Right renal cortex interstitium (tissue), 3 donors: ENCODE data around the gene FAM13A. TPM values are rescaled to one million over a fixed set of nuclear protein-coding genes. Genes with fewer than 3 reads are reported as not detected.

ENCODE experiments used
- DNase-seq, 3 donors: peaks; one replicate each; pipeline ENCODE4 v3.0.0-alpha.2; 2013; ENCODE audit warnings: low read depth in 3 of 3, low spot score in 2 of 3
- polyA plus RNA-seq, 3 donors: library from polyadenylated mRNA; unstranded; fragments of 120-200 nt; gene quantifications; one replicate each; pipeline ENCODE4 v1.2.1, GENCODE V29; 2013; ENCODE audit not compliant: insufficient read length in 3 of 3

Gene FAM13A
- polyA plus RNA-seq, 3 donors, result 30.6 to 31.9 (median 31.6) TPM

DNA sequence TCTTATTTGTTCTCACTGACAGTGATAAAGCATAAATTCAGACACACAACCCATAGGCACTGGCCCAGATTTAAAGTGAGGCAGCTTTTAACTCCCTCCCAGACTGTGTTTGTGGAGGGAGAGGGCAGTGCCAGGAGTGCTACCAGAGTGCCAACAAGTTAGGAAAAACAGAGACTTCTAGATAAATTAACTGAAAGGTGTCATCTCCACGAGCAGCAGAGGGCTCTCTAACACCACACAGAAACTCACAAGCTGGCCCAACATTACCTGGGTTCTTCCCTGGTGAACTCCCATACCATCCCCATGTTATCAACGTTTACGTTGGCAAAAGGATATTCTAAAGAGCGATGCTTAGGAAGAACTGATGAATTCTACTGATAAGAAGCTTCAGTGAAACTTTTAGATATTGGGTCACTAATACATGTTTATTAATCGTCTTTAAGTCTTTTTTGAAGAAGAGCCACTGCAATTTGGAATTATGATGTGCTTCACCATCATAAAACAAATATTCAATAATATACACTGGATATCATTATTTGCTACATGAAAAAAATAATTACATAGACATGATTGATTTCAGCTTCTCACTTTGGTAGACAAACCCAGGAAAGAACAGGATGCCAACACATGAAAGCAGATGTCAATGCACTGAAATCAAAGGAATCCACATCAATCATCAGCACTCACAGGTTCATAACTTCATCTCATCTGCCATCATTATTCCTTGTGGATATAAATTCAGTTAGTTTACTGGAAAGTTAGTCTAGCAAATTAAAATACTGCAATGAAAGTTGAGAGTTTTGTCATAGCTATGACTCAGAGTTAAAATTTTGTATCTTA is 238.1 kb downstream of the FAM13A start:
- DNase-seq, result no peak

DNA sequence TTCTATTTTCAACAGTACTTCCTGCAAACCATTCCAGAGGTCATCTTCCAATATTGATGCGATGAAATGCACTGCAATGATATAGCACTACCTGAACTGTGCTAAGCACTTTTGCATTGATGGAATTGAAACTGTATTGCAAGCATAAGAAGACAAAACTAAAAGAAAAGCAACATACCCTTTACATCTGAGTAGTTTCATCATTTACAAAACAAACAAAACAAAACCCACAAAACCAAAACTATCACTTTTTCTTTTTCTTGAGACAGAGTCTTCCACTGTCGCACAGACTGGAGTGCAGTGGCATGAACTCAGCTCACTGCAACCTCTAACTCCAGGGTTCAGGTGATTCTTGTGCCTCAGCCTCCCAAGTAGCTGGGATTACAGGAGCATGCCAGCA is 239.2 kb downstream of the FAM13A start:
- no peak for DNase-seq

DNA sequence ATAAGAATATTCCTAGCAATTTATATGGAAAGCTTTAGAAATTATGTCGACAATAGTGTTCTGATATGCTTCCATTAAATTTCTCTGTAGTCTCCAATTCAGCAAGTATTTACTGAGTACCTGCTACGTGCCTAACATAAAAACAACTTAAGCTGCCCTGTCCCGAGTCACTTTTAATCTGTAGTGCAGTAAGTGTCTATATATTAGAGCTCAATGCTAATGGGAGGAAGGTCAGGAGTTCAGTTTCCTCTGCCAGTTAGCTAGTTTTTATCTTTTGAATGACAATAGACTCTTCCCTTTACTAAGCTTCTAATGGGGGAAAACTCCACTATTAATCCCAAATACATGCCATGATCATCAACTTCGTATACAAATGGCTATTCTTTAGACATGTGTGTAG is 240.6 kb downstream of the FAM13A start:
- no peak for DNase-seq

DNA sequence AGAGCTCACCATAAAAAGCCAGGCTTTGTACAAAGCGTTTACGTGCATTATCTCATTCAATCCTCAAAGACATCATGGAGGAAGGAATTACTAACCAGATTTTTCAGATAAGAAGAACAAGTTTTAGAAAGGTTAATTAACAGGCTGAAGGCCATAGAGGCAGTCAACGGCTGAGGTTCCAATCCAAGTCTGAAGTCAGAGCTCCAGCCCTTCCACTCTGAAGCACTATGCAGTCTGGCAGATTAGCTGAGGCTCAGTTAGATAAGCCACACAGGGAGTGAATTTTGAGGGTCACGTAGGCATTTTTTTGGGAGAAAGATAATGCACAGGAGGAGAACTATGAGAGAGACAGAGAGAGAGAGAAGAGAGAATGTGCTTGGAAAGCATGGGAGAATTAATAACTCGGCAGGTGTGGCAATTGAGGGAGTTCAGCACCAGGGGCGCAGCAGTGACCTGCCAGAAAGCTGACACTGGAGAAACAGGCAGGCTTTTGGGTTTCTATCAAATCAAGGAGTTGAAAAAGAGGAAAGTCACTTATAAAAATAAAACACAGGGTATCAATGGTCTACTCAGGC is 242.9 kb downstream of the FAM13A start:
- no peak for DNase-seq

DNA sequence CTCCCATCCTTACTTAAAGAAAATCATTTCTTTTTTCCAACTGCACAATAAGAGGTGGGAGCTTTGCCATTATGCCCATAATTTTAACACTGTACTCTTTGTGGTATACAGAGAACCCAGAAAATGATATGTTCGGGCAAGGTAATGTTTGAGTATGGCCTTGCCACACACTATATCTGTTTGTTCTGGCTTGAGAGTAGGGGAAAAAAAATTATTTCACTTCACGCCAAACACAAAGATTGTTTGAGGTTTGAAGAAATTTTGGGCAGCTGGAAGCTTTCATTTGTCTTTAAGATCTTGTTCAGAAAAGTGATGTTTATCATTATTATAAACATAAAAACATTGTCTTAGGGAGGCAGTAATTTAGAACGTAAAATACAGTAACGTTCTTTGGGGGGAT is 244.0 kb downstream of the FAM13A start:
- no peak for DNase-seq

DNA sequence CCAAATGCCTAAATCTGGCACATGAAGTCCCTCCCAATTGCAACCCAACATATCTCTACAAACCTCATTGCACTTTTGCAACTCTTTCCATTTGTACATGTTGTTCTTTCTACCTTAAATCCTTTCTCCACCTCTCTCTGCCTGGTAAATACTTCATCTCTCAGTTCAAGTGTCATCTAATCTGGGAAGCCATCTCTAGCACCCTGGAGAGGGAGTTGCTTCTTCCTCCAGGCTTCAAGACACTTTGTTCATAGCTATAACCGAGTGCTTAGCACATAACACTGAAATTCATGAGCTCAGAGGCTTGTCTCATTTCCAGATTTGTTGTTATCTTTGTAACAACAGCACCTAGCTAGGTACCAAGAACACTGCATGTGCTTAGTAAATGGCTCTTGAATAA is 244.6 kb downstream of the FAM13A start:
- no peak for DNase-seq

DNA sequence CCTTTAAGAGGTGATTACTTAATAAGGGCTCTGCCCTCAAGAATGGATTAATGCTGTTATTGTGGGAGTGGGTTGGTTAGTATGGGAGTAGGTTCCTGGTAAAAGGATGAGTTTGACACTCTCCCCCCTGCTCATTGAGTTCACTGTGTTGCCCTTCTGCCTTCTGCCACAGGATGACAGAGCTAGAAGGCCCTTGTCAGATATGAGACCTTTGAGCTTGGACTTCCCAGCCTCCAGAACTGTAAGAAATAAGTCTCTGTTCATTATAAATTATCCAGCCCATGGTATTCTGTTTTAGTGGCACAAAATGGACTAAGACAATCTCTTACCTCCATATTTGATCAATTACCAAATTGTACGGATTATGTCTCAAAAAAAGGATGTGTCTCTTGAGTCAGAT is 245.1 kb downstream of the FAM13A start:
- DNase-seq, result no peak

DNA sequence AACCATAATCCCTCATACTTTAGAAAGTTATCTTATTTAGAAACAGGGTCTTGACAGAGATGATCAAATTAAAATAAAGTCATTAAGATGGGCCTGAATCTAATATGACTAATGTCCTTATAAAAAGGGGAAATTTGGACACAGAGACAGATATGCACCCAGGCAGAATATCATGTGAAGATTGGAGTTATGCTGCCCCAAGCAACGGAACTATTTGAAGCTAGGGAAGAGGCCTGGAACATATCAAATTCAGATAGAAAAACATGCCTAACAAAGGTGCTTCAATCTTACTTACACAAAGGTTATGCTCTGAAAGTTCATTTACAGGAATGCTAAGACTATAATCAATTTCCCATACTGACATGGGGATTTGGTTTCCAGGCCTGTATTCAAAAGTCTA is 246.7 kb downstream of the FAM13A start:
- DNase-seq, result no peak

DNA sequence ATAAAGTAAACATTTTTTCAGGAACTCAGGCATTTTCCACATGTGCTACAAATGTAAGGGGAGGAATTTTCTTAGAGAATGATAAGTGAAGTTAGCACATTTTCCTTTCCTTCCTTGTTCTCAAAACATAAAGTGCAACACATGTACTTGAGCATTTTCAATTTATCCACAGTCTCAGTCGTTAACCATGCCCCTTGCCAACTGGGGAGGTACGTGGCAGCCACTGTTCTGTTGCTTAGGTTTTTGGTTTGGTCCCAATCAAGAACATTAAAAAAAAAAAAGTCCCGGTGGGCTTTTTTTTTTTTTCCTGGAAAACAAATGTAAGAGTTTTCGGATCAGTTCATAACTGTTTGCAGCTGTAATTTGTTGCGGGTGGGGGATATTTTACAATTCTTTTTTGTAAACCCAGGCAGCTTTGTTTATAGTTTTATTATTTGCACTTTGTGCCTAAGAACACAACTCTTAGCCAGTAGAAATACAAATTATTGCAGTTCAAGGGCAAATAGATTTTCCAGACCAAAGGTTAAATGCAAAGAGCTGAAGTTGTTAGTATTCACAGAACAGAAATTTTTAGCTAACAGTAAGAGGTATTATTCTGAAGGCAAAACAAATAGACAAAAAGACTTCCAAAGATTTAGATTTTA is 247.3 kb downstream of the FAM13A start:
- DNase-seq, result no peak

DNA sequence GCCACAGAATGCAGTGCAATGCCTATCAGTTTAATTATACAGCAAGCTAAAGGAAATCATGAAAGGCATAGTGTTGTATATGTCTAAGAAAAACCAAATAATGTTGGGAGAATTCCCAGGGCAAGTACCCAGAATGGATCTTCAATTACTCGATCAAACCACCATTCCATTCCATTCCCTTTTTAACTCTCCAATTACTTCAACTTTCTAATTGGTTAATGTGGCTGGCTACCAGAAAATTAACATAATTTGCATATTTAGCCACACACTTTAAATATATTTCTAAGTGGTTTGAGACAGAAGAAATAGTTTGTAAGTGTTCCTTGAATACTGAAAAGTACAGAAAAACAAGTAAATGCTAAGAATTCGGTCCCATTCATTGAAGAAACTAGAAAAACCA is 247.9 kb downstream of the FAM13A start:
- no peak for DNase-seq

DNA sequence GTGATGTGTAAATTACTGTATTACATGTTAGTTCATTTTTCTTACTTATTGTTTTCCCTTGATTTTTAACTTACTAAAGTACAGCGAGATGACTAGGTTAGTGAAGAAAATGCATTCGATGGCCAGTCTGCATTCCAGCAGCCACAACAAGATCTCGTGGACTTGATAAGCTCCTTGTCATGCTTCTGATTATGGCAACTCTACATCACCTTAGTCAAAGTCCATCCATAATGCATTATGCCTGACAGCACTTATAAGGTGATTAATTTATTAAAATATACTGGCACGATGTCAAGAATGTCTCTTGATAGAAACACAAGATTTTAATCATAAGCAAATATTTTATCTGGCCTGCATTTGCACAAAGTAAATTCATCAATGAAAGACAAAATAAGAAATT is 249.5 kb downstream of the FAM13A start:
- DNase-seq, result no peak

DNA sequence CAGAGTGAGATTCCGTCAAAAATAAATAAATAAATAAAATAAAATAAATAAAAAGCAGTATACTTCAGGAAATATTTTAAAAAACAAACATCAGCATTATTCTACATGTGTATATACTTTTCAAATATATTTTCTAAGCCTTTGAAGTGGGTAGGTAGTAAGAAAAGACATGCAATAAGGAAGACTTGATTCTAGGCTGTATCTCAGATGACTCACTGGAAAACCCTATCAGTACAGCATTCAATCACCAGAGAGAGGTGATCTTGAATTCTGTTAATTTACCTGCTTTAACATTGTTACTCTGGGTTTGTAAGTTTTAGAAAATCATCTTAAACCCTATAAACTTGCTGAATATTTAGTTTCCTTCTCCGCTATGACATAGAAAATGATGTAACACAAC is 252.8 kb downstream of the FAM13A start:
- no peak for DNase-seq

DNA sequence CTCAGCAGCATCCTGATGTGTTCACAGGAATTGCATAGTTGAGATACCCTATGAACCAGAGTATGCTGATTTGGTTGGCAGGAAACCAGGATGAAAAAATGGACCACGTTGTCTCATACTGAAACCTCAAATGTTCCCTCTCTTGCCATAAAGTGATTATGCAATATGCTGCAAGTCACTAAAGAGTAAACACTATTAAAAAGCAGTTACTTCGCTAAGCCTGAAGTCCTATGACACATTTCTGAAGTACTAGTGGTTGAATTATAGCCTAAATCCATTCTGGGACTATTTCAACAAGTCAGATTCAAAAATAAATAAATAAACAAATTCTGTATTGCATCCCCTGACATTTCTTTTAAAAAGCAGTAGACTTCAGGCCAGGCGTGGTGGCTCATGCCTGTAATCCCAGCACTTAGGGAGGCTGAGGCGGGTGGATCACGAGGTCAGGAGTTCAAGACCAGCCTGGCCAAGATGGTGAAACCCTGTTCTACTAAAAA is 253.3 kb downstream of the FAM13A start:
- DNase-seq, result no peak

DNA sequence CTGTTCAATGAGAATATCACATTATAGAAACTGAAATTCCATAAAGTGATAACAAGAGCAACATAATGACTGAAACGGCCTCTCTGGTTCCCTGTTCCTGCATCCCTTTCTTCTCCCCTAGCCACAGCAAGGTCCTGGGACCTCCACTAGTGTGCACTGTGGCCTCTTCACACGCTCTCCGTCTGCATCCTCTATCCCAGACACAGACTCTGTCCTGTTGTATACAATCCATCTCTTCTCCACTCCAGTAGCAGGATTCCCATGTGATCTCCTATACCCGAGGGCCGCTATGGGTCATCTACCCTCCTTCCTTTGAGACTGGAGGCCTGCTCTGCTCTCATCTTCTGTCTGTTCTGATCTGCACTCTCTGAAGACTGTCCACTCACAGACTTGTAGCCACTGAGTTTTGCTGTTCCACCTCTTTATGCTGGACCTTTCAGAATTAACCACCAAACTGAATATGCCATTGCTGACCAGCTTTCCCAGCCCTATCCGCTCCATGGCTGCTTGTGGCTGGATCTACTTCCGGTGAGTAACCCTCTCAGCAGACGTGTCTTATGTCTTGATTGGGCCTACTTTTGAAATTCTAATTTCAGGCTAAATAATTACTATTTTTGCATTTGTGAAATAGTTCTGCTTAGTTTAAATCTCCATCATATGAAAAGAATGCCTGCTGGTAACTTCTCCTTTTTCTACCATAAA is 254.2 kb downstream of the FAM13A start:
- DNase-seq, result no peak

DNA sequence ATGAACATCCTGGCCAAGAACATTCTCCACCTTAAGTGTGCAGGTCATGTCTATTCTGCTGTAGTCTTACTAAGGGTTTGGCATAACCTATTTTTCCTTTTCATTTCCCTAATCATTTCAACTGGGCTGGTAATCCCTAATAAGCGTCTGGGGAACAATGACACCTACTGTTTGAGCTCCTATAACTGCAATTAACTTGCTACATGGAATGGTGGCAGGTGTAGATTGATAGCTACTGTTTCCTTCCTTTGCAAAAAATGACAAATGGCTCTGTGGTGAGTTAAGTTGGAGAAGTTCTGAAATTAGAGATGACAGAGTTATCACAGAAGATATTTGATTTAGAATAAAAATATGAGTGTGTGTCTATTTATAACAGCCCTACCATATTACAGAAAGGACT is 254.8 kb downstream of the FAM13A start:
- no peak for DNase-seq

DNA sequence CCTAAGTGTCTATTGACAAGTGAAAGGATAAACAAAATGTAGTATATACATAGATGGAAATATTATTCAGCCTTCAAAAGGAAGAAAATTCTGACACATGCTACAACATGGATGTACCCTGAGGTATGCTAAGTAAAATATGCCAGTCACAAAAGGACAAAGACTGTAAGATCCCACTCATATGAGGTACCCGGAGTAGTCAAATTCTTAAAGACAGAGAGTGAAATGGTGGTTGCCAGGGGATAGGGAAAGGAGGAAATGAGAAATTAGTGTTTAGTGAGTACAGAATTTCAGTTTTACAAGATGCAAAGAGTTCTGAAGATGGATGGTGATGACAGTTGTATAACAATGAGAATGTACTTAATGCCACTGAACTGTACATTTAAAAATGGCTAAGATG is 257.1 kb downstream of the FAM13A start:
- no peak for DNase-seq

DNA sequence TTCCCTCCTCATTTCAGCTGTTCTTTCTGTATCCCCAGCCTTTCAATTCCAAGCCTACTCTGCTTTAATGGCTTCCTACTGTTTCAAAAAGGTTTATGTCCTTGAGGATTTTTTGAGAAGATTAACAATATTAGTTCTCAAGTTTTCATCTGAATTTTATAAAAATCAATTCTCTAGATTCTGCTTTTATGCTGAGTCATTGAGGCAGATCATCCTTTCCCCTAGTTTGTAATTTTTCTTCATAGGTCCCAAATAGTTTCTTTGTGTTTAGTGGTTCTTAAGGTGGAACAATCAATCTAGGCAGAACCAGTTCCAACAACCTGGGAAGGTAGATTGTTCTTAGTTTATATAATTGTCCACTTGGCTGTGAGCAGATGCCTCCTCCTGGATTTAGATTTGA is 259.3 kb downstream of the FAM13A start:
- no peak for DNase-seq

DNA sequence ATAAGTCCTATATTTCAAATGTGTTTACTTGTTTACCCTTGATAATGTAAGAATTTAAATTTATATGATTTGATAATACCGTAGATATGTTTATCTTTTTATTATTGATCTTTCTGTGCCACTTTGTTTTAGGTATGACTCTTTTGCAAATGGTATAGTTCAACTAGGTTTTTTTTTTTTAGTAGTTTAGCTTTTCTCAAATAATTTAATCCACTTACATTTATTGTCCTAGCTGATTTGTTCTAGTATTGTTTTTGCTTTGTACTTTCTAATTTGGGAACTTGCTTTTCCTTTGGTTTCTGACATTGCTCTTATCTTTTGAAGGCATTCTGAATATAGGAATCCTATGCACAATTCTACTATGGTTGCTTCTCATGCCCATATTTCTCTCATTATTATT is 260.4 kb downstream of the FAM13A start:
- DNase-seq, result no peak

DNA sequence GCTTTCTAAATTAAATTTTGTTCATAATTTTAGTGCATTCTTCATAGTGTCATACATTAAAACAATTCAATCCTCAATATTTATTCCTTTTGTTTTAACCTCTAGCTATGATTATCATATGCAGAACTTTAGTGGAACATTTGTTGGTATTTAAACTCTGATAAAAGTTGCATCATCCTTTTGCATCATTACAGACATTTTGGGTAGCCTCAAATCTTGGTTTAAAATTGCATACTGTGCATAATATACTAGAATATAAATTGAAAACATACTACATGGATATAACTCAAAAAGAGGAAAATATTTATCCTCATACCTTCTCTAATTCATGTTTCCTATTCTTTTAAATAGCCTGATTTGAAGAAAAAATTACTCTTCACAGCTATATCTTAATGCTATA is 262.0 kb downstream of the FAM13A start:
- no peak for DNase-seq

DNA sequence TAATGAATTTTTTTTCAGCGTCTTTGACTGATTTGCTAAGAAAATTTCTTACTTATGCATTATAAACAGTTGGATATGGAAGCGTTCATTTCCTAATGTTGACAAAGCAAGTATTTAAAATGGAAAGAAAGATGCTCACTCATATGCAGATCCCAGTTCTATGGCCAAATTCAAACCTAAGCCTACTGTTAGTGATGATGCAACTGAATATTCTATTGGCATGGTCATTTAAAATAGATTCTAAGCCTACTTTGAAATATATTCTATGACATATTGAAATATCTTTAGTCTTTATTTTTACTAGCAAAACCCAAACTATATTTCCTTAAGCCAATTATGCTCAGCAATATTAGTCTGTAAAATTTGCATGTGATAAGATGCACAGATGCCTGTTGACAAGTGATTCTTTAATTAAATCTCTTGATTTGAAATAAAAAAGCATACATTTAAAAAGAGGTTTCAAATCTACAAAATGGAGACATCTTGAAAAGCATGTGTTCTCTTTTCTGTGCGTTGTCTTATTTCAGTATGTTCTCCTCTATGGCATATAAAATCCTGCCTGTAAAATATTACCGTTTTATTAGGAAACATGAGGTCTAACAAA is 262.8 kb downstream of the FAM13A start:
- no peak for DNase-seq

DNA sequence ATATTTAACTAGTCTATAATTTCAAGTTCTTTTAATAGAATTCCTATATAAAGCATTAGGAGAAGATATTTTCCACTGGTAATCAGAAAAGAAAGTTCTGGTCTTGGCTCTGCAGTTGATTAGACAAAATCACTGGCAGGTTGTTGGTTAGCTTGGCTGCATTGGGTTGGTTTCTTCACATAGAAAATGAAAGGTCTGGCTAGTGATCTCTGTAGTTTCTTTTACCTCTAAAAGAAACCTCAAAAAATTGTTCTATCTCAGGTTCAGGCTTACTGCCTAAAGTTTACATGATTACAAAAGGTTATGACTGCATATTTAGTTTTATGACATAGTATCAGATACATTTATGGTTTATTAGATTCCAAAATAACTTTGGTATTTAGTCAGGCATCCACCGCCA is 263.5 kb downstream of the FAM13A start:
- no peak for DNase-seq
